ENCODE measurements around the gene RBMS3. TPM values are rescaled to one million over a fixed set of nuclear protein-coding genes. Genes with fewer than 3 reads are reported as not detected.

The RBMS3 gene
- total RNA-seq, 1 experiment from 2014 or later = 1.3 TPM

GRCh38 chr3:29628795-29629194, 347.9 kb downstream of the RBMS3 start:
- Mint-ChIP-seq H3K4me3 (ENCODE audit: low read depth, unreplicated experiment) (no peak overlapping the region), H3K4me1 (ENCODE audit: low read depth, unreplicated experiment) (no peaks in the 10 kb centered on the region), H3K9me3 (ENCODE audit: low read depth, unreplicated experiment) (no peaks in the 10 kb centered on the region), H3K27me3 (ENCODE audit: unreplicated experiment) (no peaks in the 10 kb centered on the region), H3K36me3 (ENCODE audit: insufficient read depth, unreplicated experiment) (no peaks in the 10 kb centered on the region), H3K27ac (ENCODE audit: unreplicated experiment) (no peak overlapping the region)
- TF ChIP-seq, protein P1, sequence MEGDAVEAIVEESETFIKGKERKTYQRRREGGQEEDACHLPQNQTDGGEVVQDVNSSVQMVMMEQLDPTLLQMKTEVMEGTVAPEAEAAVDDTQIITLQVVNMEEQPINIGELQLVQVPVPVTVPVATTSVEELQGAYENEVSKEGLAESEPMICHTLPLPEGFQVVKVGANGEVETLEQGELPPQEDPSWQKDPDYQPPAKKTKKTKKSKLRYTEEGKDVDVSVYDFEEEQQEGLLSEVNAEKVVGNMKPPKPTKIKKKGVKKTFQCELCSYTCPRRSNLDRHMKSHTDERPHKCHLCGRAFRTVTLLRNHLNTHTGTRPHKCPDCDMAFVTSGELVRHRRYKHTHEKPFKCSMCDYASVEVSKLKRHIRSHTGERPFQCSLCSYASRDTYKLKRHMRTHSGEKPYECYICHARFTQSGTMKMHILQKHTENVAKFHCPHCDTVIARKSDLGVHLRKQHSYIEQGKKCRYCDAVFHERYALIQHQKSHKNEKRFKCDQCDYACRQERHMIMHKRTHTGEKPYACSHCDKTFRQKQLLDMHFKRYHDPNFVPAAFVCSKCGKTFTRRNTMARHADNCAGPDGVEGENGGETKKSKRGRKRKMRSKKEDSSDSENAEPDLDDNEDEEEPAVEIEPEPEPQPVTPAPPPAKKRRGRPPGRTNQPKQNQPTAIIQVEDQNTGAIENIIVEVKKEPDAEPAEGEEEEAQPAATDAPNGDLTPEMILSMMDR (IDR thresholded peaks at IDR 0.05; ENCODE audit: unreplicated experiment) = no peak
- no peak for DNase-seq
- intact Hi-C loops (cut with micrococcal nuclease; ENCODE audit: unreplicated experiment) = no loop called here
- BruUV-seq (replicated peaks) = no TSS peak
- CTCF ChIA-PET = no interaction called here

DNA sequence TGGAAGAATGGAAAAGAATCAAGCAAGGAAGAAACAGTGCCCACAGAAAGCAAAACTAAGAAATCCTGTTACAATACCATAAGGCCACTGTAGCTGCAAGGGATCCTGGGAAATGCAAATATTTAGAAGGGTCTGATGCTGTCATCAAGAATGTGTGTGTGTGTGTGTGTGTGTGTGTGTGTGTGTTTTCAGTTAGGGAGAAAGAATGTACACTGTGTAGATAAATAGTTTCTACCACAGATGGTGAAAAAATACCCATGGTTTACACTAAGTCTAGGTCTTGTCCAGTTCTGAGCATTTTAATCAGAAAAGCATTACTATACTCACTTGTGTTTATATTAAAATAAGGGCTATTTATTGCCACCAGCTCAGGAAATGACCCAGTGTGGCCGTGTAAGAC, 355.0 kb downstream of the RBMS3 start:
- Mint-ChIP-seq H3K27ac (ENCODE audit: unreplicated experiment) (no peak overlapping the region), H3K4me3 (ENCODE audit: low read depth, unreplicated experiment) (no peak overlapping the region), H3K27me3 (ENCODE audit: unreplicated experiment) (no peaks in the 10 kb centered on the region), H3K9me3 (ENCODE audit: low read depth, unreplicated experiment) (no peaks in the 10 kb centered on the region), H3K4me1 (ENCODE audit: low read depth, unreplicated experiment) (peaks cover 10% of the 10 kb centered on the region), H3K36me3 (ENCODE audit: insufficient read depth, unreplicated experiment) (no peaks in the 10 kb centered on the region)
- DNase-seq = no peak
- TF ChIP-seq, protein P1 (IDR thresholded peaks at IDR 0.05; ENCODE audit: unreplicated experiment) = no peak
- BruUV-seq (replicated peaks) = no TSS peak
- intact Hi-C loops (cut with micrococcal nuclease; ENCODE audit: unreplicated experiment) = no loop called here
- CTCF ChIA-PET = no interaction called here

DNA sequence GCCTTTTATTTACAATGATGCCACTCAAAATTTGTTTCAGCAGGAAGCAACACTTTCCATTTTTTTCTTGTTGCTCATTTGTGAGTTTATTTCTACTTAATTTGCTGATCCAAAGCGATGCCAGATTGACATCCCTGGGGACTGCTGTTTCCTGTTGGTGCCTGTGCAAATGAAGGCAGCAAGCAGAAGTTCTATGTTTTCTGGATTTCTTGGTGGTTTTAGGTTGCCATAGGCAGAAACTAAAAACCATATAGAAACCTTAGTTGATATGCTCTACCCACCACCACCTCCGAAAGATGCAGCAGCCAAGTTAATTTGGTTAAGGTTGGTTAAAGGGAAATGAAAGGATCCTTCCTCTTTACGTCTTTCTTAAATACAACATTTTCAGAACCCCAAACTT, 356.2 kb downstream of the RBMS3 start:
- Mint-ChIP-seq H3K27me3 (ENCODE audit: unreplicated experiment) (no peaks in the 10 kb centered on the region), H3K27ac (ENCODE audit: unreplicated experiment) (no peak overlapping the region), H3K4me1 (ENCODE audit: low read depth, unreplicated experiment) (peaks cover 10% of the 10 kb centered on the region), H3K36me3 (ENCODE audit: insufficient read depth, unreplicated experiment) (no peaks in the 10 kb centered on the region), H3K4me3 (ENCODE audit: low read depth, unreplicated experiment) (no peak overlapping the region), H3K9me3 (ENCODE audit: low read depth, unreplicated experiment) (no peaks in the 10 kb centered on the region)
- DNase-seq = no peak
- CTCF ChIA-PET = no interaction called here
- TF ChIP-seq, protein P1 (IDR thresholded peaks at IDR 0.05; ENCODE audit: unreplicated experiment) = no peak
- intact Hi-C loops (cut with micrococcal nuclease; ENCODE audit: unreplicated experiment) = no loop called here
- BruUV-seq (replicated peaks) = no TSS peak

DNA sequence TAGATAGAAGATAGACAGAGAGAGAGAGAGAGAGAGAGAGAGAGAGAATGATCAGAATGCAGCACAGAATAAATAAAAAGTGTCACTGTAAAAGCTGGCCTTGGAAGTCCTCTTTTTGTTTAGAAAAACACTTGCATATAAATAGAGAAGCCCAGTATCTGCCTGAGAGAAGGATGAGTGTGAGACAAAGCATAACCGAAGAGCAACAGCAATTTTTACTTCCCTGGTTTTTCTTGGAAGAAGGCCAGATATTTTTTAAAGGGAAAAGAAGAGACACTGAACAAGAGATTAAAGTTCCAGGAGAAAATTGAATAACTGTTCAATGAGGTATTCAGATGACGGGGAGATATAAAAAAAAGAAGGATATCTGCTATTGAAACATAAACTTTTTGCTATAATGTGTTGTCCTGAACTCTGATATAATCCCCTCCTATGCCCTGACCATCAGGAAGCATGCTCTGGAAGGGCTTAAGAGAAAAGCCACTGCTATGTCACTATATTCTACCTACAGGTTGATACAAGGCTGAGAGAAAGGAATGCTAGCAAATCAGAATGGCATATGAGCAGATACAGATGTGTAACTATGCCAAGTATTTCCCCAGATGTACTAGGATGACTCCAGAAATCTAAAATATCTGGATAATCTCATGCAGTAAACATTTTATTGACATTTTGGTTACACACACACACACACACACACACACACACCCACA, 358.9 kb downstream of the RBMS3 start:
- H3K4me3 Mint-ChIP-seq (ENCODE audit: low read depth, unreplicated experiment) = no peak overlapping the region

More for the DNA sequence above, 358.9 kb downstream of the RBMS3 start:
- Mint-ChIP-seq H3K4me1 (ENCODE audit: low read depth, unreplicated experiment) (peaks cover 10% of the 10 kb centered on the region), H3K36me3 (ENCODE audit: insufficient read depth, unreplicated experiment) (no peaks in the 10 kb centered on the region), H3K27me3 (ENCODE audit: unreplicated experiment) (no peaks in the 10 kb centered on the region), H3K9me3 (ENCODE audit: low read depth, unreplicated experiment) (no peaks in the 10 kb centered on the region), H3K27ac (ENCODE audit: unreplicated experiment) (no peak overlapping the region)
- intact Hi-C loops (cut with micrococcal nuclease; ENCODE audit: unreplicated experiment) = no loop called here
- BruUV-seq (replicated peaks) = no TSS peak
- CTCF ChIA-PET = no interaction called here
- TF ChIP-seq, protein P1 (IDR thresholded peaks at IDR 0.05; ENCODE audit: unreplicated experiment) = no peak
- no peak for DNase-seq
